Osteoblast (primary cell): Measurements from ENCODE around the gene KCND3. TPM values are rescaled to one million over a fixed set of nuclear protein-coding genes. Genes with fewer than 3 reads are reported as not detected.

ENCODE experiments used
- DNase-seq: peaks from one replicate; pipeline ENCODE4 v3.0.0; 2011; ENCODE audit warnings: low spot score, mixed read lengths; ENCODE audit not compliant: insufficient read length; ENCODE audit errors: missing footprints
- H2AFZ ChIP-seq: 2 replicates; pipeline ENCODE4 v1.6.0; 2011; ENCODE audit warnings: mild to moderate bottlenecking, low read length
- H3K27ac ChIP-seq: 2 replicates; pipeline ENCODE4 v1.5.1; 2011; ENCODE audit warnings: mild to moderate bottlenecking, low read depth, low read length, moderate library complexity
- H3K27me3 ChIP-seq: 2 replicates; pipeline ENCODE4 v1.6.0; 2012; ENCODE audit warnings: mild to moderate bottlenecking, control low read depth, inconsistent platforms, low read length, moderate library complexity; ENCODE audit not compliant: insufficient read depth
- H3K36me3 ChIP-seq: 2 replicates; pipeline ENCODE4 v1.5.1; 2011; ENCODE audit warnings: mild to moderate bottlenecking, low read length, control low read depth, moderate library complexity; ENCODE audit not compliant: insufficient read depth
- H3K4me1 ChIP-seq: 2 replicates; pipeline ENCODE4 v1.5.1; 2011; ENCODE audit warnings: mild to moderate bottlenecking, low read length, control low read depth, moderate library complexity; ENCODE audit not compliant: insufficient read depth
- H3K4me2 ChIP-seq: 2 replicates; pipeline ENCODE4 v1.6.0; 2011; ENCODE audit warnings: mild to moderate bottlenecking, low read length; ENCODE audit not compliant: insufficient read depth
- H3K4me3 ChIP-seq: fragments of 200-600 bp; sonication (generic); 3 replicates; pipeline ENCODE4 v1.5.1; 2012; ENCODE audit warnings: mild to moderate bottlenecking, low read length, inconsistent platforms; ENCODE audit not compliant: insufficient read depth
- H3K79me2 ChIP-seq: 2 replicates; pipeline ENCODE4 v1.6.0; 2012; ENCODE audit warnings: mild to moderate bottlenecking, low read length, control low read depth, inconsistent platforms; ENCODE audit not compliant: insufficient read depth
- H3K9me3 ChIP-seq: 2 replicates; pipeline ENCODE4 v1.5.1; 2011; ENCODE audit warnings: low read depth, low read length, control low read depth
- H4K20me1 ChIP-seq: 2 replicates; pipeline ENCODE4 v1.6.0; 2012; ENCODE audit warnings: mild to moderate bottlenecking, low read length, control low read depth; ENCODE audit not compliant: insufficient read depth
- CTCF ChIP-seq: IDR thresholded peaks from 2 replicates; pipeline ENCODE4 v1.5.1; 2011; ENCODE audit warnings: mild to moderate bottlenecking, low read depth, low read length, moderate library complexity; ENCODE audit errors: extremely low read depth
- total RNA-seq: library from RNA; depleted of rRNA; stranded (reverse); fragments of >200 nt; gene quantifications from 2 replicates; pipeline ENCODE4 v1.2.3, GENCODE V29; 2012

Gene KCND3
- total RNA-seq, 1 donor = 3.6 TPM

- Histone ChIP-seq H3K4me3 (no peak overlapping the region), H3K27ac (peak overlapping the region; percentile 86), H2AFZ (no peak overlapping the region), H3K4me1 (peaks cover 62% of the 10 kb centered on the region), H4K20me1 (no peaks in the 10 kb centered on the region), H3K9me3 (no peaks in the 10 kb centered on the region), H3K79me2 (peaks cover 34% of the 10 kb centered on the region), H3K27me3 (no peaks in the 10 kb centered on the region), H3K36me3 (peaks cover 3% of the 10 kb centered on the region), H3K4me2 (peak overlapping the region; percentile 23)
- no peak for DNase-seq
- TF ChIP-seq CTCF = no peak
Observed at GRCh38 chr1:111735858-111736544, 253.5 kb downstream of the KCND3 start.

- Histone ChIP-seq H3K27me3 (no peaks in the 10 kb centered on the region), H3K9me3 (no peaks in the 10 kb centered on the region), H3K27ac (peak overlapping the region; percentile 64), H4K20me1 (peaks cover 6% of the 10 kb centered on the region), H3K79me2 (peaks cover 41% of the 10 kb centered on the region), H3K4me1 (peaks cover 63% of the 10 kb centered on the region), H2AFZ (no peak overlapping the region), H3K4me2 (peak overlapping the region; percentile 23), H3K4me3 (no peak overlapping the region), H3K36me3 (peaks cover 9% of the 10 kb centered on the region)
- TF ChIP-seq CTCF = no peak
- DNase-seq = peak; percentile 53
Observed at GRCh38 chr1:111735321-111735720, 254.1 kb downstream of the KCND3 start.

GRCh38 chr1:111734856-111735255 is 254.6 kb downstream of the KCND3 start:
- H3K27me3 ChIP-seq = no peaks in the 10 kb centered on the region
- no peak overlapping the region for H2AFZ ChIP-seq
- peaks cover 61% of the 10 kb centered on the region for H3K4me1 ChIP-seq
- no peak overlapping the region for H3K4me3 ChIP-seq
- no peaks in the 10 kb centered on the region for H3K9me3 ChIP-seq
- H3K79me2 ChIP-seq = peaks cover 45% of the 10 kb centered on the region
- no peak for TF ChIP-seq CTCF
- peak overlapping the region; percentile 92 for H3K27ac ChIP-seq
- H3K36me3 ChIP-seq = peaks cover 9% of the 10 kb centered on the region
- no peak overlapping the region for H3K4me2 ChIP-seq
- H4K20me1 ChIP-seq = peaks cover 10% of the 10 kb centered on the region
- no peak for DNase-seq

- no peak for DNase-seq
- Histone ChIP-seq H3K9me3 (no peaks in the 10 kb centered on the region), H3K79me2 (peaks cover 50% of the 10 kb centered on the region), H4K20me1 (peaks cover 15% of the 10 kb centered on the region), H3K4me2 (peak overlapping the region; percentile 30), H3K4me3 (no peak overlapping the region), H3K36me3 (peaks cover 9% of the 10 kb centered on the region), H3K4me1 (peaks cover 57% of the 10 kb centered on the region), H2AFZ (no peak overlapping the region), H3K27ac (peak overlapping the region; percentile 92), H3K27me3 (no peaks in the 10 kb centered on the region)
- TF ChIP-seq CTCF = no peak
Observed at GRCh38 chr1:111734426-111734825, 255.0 kb downstream of the KCND3 start.
